ENCODE measurements around the gene ZNF304.
A peak's percentile ranks its signal among the peaks of the same experiment; 100 is the strongest.

The ZNF304 gene

GRCh38 chr19:57350877-57351805, at the start of gene ZNF304:
ZNF304 (plus strand) TSS chr19:57351271; CDS start chr19:57351665, 394 bp downstream.
- peak; percentile 94 for DNase-seq (ENCODE audit: low spot score)

- DNase-seq (ENCODE audit: low spot score), result peak; percentile 78
Measured at GRCh38 chr19:57302020-57302465, 49.0 kb upstream of the ZNF304 start.

GRCh38 chr19:57302727-57303401, 48.2 kb upstream of the ZNF304 start:
- DNase-seq (ENCODE audit: low spot score), result peak; percentile 22

- no peak for DNase-seq (ENCODE audit: low spot score)
Measured at GRCh38 chr19:57305056-57305455, 46.0 kb upstream of the ZNF304 start.

GRCh38 chr19:57308514-57308913, 42.6 kb upstream of the ZNF304 start:
- DNase-seq (ENCODE audit: low spot score), result no peak

GRCh38 chr19:57310792-57311191, 40.3 kb upstream of the ZNF304 start:
- no peak for DNase-seq (ENCODE audit: low spot score)

GRCh38 chr19:57314146-57314545, 36.9 kb upstream of the ZNF304 start:
- DNase-seq (ENCODE audit: low spot score), result no peak

GRCh38 chr19:57317503-57317902, 33.6 kb upstream of the ZNF304 start:
- no peak for DNase-seq (ENCODE audit: low spot score)

- no peak for DNase-seq (ENCODE audit: low spot score)
Measured at GRCh38 chr19:57319869-57320179, 31.2 kb upstream of the ZNF304 start.

- peak; percentile 97 for DNase-seq (ENCODE audit: low spot score)
Measured at GRCh38 chr19:57320180-57321084, 30.6 kb upstream of the ZNF304 start, which contains the start of gene ZNF543. ZNF543 (plus strand) TSS chr19:57320472; CDS start chr19:57320854, 382 bp downstream.

- DNase-seq (ENCODE audit: low spot score), result no peak
Measured at GRCh38 chr19:57321116-57321515, 30.0 kb upstream of the ZNF304 start.

GRCh38 chr19:57321751-57322150, 29.3 kb upstream of the ZNF304 start:
- no peak for DNase-seq (ENCODE audit: low spot score)

- DNase-seq (ENCODE audit: low spot score), result no peak
Measured at GRCh38 chr19:57324992-57325391, 26.1 kb upstream of the ZNF304 start.

- no peak for DNase-seq (ENCODE audit: low spot score)
Measured at GRCh38 chr19:57327993-57328392, 23.1 kb upstream of the ZNF304 start.

- no peak for DNase-seq (ENCODE audit: low spot score)
Measured at GRCh38 chr19:57334191-57334590, 16.9 kb upstream of the ZNF304 start.

GRCh38 chr19:57338877-57339276, 12.2 kb upstream of the ZNF304 start:
- DNase-seq (ENCODE audit: low spot score), result no peak

- DNase-seq (ENCODE audit: low spot score), result no peak
Measured at GRCh38 chr19:57342582-57342981, 8.5 kb upstream of the ZNF304 start.

- no peak for DNase-seq (ENCODE audit: low spot score)
Measured at GRCh38 chr19:57348136-57348535, 2.9 kb upstream of the ZNF304 start.

GRCh38 chr19:57351867-57352266, 796 bp downstream of the ZNF304 start:
- peak; percentile 9 for DNase-seq (ENCODE audit: low spot score)

GRCh38 chr19:57355916-57356315, 4.8 kb downstream of the ZNF304 start:
- no peak for DNase-seq (ENCODE audit: low spot score)

GRCh38 chr19:57357406-57357805, 6.3 kb downstream of the ZNF304 start:
- DNase-seq (ENCODE audit: low spot score), result no peak

GRCh38 chr19:57359300-57359699, 8.2 kb downstream of the ZNF304 start:
- no peak for DNase-seq (ENCODE audit: low spot score)

All from kidney tubule cell (primary cell).